ENCODE data around the gene MTCL1.

DNA sequence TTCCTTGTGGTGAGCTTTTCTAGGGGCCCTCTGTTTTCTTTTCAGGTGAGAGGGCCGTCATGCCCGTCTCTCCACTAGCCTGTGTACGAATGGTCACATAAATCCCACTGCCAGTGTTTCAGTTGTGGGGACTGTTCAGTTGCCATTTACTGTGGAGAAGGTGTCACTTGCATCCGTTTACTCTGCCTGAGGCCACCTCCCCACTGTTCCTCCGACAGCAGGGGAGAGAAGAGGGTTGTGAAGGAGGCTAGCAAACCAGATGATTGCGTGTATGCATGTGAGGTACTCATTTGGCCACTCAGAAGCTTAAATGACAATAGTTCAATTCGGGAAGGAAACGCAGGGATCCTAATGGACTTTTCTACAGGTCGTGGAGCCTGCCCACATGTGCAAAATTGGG lies 3.3 kb downstream of the MTCL1 start:
- TF ChIP-seq, protein P1, sequence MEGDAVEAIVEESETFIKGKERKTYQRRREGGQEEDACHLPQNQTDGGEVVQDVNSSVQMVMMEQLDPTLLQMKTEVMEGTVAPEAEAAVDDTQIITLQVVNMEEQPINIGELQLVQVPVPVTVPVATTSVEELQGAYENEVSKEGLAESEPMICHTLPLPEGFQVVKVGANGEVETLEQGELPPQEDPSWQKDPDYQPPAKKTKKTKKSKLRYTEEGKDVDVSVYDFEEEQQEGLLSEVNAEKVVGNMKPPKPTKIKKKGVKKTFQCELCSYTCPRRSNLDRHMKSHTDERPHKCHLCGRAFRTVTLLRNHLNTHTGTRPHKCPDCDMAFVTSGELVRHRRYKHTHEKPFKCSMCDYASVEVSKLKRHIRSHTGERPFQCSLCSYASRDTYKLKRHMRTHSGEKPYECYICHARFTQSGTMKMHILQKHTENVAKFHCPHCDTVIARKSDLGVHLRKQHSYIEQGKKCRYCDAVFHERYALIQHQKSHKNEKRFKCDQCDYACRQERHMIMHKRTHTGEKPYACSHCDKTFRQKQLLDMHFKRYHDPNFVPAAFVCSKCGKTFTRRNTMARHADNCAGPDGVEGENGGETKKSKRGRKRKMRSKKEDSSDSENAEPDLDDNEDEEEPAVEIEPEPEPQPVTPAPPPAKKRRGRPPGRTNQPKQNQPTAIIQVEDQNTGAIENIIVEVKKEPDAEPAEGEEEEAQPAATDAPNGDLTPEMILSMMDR (IDR thresholded peaks at IDR 0.05; ENCODE audit: borderline replicate concordance, extremely low read depth, low read length, poor library complexity, severe bottlenecking), result no peak
- TF ChIP-seq EZH2 (IDR thresholded peaks at IDR 0.05; ENCODE audit: borderline replicate concordance, low read depth, low read length, severe bottlenecking), result no peak
